GM20431 (cell line): ENCODE data around the gene PACRG.
"Not testable (repeated sequence)": the region's sequence is repeated elsewhere in the genome, so short reads cannot be mapped to it uniquely, and the experiment has no call there.

Experiments used
- in situ Hi-C: fragments of 300-500 bp; cut with MseI, MboI; formaldehyde crosslinking; loops from one replicate; pipeline ENCODE4 v1.15.0; 2020; ENCODE audit warnings: low sequenced_read_pairs; ENCODE audit not compliant: unreplicated experiment

Gene PACRG

DNA sequence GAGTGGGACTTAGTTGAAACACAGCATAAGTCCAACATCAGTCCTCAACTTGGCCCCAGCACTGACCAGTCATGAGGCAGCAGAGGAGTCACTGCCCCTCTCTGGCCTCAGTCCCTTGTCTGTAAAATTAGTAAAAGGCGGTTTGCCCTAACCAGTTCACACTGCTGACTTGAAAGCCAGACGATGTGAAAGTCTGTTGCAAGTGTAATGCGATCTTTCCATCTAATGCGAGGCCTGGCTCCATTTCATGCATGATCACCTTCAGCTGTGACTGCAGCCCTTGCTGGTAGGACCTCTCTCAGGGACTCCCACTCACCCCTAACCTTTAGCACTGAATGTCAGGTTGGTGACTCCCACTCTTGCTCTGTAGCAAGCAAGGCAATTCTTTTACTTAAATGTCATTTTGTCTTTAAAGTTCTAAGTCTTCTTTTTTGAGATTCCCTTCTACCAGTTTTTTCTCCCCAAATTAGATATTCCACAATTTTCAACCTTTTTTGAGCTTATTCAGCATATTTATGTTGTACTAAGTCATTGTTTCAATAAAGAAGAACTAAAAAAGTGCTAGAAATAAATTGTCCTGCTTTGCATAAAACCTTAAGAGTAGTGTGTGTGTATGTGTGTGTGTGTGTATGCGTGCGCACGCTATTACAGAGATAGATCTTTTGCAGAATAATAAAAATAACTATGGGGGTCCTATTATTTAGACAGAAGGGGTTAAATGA lies 245.5 kb downstream of the PACRG start:
- in situ Hi-C loops, result no loop called here

DNA sequence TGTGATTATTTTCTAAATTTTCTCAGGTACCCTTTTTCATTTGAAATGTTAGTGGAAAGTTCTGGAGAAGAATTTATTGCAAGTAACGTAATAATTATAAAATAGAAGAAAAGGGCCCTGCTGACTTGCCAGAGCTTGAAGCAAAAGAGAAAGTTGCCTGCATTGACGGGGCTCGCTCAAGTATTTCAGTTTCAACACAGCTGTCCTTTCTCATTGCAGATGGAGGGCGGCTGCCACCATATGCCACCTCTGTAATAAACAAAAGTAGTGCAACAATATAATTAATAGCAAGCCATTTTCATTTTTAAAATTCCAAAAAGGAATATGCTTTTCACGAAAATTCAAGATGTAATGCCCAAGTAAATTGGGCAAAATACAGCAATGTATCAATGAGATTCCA lies 246.2 kb downstream of the PACRG start:
- in situ Hi-C loops, result no loop called here

DNA sequence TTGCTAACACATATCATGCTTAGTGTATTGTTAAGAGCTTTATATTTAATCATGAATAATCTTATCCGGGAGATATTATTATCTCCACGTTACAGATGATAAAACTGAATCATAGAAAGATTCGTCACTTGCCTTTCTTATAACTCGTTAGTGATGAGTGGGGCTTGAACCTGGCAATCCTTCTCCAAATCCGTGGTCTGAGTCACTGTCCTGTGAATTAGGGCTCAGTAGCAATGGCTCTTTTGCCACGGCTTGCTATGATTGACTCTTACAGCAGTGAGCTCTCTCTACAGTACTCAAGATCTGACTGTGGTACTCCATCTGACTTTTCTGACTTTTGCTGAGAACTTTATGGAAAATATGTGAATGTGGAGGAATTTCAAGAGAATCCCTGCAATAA lies 246.9 kb downstream of the PACRG start:
- in situ Hi-C loops, result no loop called here

DNA sequence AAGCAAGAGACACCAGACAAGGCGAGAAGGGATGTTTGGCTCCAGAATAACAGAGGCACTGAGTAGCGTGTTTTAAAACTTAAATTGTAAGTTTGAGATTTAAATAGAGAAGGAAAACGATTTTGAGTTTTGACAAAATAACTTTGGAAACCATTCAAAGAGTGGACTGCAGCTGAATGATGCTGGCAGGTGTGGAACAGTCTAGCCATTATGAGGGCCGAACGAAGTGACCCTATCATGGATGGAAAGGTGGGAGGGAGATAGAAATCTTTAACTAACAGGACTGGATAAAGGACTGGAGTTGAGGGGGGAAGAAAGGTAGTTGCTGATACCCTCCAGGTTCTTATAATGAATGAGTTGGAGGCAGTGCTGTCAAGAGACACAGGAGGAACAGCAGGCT lies 248.4 kb downstream of the PACRG start:
- in situ Hi-C loops, result no loop called here

DNA sequence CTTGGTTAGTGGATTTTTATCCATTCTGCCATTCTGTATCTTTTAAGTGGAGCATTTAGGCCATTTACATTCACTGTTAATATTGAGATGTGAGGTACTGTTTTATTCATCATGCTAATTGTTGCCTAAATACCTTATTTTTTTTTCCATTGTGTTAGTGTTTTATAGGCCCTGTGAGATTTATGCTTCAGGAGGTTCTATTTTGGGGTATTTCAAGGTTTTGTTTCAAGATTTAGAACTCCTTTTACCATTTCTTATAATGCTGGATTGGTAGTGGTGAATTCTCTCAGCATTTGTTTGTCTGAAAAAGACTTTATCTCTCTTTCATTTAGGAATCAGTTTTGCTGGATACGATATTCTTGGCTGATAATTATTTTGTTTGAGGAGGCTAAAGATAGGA lies 255.5 kb downstream of the PACRG start:
- in situ Hi-C loops, result not testable (repeated sequence)

DNA sequence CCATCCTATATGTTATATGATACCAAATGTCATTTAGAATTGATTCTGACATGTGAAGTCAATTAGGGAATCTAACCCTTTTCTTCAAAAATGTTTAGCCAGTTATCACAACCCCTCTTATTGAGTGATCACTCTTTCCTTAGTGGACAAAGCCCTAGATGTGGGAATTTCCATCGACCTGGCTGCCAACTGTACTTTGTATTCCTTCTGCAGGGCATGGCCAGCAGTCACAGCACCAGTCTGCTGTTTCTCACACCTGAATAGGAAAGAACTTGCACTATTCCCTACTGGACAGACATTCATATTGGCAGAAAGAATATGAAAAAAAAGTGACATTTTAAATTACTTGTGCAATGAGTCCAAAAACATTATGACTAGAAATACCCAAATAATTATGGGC lies 271.0 kb downstream of the PACRG start:
- in situ Hi-C loops, result no loop called here

DNA sequence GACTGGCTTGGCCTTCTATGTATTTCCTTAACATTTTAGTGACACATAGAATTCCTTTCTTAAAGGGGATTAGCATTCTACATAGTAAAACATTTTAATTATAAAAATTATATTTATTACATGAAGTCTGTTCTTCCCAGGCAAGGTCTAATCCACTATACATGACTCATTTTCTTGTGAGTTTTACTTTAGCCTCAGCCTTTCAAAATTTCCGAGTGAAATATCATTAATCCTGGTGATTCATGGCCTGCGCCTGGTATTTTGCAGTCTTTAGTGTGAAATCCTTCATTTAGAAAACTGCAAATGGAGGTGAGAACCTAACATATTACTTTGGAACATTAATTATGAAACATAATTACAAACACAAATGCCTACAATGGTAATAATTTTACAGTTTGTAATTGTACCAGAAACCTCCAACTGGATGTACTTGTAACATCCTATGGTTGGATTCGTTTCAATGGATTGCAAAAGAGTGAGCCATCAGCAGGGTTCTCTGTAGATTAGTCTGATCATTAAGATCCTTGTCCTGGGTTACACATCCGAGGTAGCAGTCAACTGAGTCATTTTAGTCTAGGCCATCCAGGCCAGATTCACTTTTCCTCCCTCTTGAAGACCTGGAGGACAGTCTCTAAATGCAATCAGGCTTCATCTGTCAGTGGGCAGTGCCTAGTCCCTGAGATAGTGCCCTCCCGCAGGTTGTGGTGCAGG lies 272.0 kb downstream of the PACRG start:
- in situ Hi-C loops, result no loop called here

DNA sequence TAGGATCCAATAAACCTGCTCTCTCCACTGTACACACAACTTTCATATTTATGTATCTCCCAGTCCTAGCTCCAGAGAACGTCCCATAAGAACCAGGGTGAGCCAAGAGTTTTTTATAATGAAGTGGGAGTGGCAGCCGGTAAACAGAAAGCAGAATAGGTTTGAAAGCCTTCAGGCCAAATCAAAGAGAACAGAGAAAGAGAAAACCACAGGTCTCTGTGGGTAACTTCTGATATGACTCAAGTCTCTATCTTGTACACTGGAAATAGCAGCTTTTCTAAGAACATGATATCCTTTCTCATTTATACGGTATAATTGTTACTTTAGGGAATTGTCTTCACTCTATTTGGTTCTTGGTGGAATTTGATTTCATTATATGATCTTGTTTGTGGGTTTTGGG lies 273.6 kb downstream of the PACRG start:
- in situ Hi-C loops, result no loop called here

DNA sequence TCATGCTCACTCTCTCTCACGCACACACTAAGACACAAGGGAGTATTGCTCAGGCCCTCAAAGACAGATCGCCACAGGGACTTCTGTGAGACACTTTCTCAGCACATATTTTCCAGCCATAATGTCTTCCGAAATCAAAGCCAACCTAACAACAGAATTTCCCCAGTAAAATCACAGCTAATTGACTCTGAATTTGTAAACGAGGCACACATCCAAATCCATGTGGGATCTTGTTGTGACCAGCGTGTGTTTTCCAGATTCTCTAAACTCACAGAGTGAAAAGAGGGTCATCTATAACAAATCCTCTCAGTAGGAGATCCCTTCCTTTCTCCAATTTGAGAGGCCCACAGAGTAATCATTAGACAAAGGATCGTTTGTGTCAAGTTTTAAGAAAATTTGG lies 280.4 kb downstream of the PACRG start:
- in situ Hi-C loops, result no loop called here

DNA sequence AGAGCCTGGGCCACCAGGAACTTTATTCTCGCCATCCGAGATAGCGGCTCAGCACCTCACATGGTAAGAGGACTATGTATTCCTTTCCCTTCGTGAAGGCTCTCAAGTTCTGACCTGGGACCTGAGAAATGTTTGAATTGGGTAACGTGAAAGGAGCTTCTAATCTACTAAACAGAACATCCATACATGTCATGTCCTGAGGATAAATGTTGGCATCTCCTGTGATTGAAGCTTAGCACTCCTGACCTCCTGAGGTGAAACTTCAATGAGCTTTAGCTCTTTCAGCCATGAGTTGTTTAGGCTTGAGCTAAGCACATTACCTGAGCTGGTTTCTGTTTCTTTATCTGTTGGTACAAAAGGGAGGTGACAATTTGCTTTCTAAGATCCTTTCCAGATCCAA lies 280.9 kb downstream of the PACRG start:
- in situ Hi-C loops, result no loop called here

DNA sequence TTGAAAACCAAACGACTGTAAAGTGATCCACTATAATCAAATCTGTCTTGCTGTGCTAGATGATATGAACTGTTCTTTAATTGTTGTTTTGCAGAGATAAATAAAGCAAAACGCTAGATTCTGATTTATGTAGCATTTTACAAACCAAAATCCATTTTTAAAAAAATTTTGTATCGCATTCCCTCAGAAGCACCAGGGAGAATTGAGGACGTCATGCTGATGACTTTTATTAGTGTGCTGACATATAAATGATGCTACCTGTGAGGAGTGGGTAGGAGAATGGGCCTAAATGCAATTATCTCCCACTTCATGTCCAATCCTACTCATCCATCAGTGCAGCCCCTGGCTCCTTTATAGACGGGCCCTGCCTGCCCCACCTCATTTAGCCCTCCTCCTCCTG lies 282.4 kb downstream of the PACRG start:
- in situ Hi-C loops, result no loop called here

DNA sequence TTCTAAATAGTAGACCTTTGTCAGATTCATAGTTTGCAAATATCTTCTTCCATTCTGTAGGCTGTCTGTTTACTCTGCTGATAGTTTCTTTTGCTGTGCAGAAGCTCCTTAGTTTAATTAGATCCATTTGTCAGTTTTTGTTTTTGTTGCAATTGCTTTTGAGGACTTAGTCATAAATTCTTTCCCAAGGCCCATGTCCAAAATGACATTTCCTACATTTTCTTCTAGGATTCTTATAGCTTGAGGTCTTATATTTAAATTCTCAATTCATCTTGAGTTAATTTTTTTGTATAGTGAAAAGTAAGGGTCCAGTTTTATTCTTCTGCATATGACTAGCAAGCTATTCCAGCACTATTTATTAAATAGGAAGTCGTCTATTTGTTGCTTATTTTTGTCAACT lies 287.0 kb downstream of the PACRG start:
- in situ Hi-C loops, result no loop called here

DNA sequence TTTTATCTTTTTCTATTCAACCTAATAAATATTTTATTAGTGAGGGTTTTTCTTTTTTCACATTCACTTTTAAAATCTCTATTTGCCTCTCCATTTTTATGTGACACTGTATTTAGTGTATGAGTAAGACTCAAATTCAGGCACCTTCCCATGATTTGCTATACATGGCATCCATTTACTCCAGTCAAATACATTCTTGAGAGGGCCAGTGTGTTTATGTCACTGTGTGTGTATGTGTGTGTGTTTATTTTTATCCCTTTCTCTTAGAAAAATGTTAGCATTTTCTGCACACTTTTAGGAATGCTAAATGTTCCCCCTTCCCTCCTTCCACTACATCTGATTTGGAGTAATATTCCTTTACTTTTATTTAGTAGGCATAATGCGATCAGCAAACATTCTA lies 290.0 kb downstream of the PACRG start:
- in situ Hi-C loops, result no loop called here

DNA sequence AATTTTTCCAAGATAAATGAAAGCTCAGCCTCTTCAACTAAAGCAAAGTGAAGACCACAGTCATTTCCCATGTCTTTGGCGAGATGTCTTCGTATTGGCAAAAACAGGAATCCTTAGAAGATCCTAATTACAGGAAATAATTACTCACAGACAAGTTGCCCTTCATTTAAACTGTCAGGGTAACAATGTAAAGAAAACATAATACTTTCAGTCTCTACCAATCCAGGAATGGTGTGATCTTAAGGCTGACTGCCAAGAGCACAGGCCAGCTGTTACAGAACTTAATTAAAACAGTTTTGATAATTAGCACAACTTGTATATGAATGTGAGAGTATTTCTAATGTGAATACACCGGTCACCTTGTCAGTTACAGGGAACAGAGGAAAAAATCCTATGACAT lies 292.2 kb downstream of the PACRG start:
- in situ Hi-C loops, result no loop called here

DNA sequence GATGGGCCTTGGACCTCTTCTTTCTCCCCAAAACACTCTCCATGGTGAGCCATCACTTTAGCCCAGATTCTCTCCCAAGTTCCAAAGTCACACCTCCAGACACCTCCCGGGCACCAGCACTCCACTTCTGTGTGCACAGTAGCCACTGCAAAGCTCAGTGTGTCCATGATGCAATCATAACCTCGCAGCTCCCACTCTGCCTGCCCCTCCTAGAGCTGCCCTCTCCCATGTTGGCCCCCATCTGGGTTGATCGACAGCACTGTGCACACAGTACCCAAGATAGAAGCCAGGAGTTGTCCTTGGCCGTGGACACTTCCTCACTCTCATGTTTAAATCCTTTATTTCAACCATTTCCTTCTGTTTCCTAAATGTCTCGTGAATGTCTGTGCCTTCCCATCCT lies 293.3 kb downstream of the PACRG start:
- in situ Hi-C loops, result no loop called here

DNA sequence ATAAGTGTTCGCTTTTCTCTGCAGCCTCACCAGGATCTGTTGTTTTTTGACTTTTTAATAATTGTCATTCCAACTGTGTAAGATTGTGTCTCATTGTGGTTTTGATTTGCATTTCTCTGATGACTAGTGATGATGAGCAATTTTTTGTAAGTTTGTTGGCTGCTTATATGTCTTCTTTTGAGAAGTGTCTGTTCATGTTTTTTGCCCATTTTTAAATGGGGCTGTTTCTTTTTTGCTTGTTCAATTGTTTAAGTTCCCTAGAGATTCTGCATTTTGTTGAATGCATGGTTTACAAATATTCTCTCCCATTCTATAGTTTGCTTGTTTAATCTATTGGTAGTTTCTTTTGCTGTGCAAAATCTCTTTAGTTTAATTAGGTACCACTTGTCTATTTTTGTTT lies 295.9 kb downstream of the PACRG start:
- in situ Hi-C loops, result no loop called here

DNA sequence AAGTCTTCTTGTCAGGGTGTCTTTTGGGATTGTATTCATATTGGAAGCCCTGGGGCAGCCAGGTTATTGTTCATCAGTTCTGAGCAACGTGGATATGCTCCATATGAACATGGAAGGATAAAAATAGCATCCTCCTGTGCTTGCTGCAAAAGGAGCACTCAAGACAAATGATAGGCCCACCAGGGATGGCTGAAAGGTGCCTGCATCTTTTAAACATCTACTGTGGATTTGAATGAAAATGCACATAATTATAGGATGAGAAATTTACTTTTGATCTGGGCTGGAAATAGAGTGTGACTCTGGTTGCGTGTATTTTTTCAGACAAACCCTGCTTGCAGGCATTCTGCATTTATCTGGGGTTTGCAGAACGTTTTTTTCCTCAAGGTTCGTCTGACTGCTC lies 299.1 kb downstream of the PACRG start:
- in situ Hi-C loops, result no loop called here

DNA sequence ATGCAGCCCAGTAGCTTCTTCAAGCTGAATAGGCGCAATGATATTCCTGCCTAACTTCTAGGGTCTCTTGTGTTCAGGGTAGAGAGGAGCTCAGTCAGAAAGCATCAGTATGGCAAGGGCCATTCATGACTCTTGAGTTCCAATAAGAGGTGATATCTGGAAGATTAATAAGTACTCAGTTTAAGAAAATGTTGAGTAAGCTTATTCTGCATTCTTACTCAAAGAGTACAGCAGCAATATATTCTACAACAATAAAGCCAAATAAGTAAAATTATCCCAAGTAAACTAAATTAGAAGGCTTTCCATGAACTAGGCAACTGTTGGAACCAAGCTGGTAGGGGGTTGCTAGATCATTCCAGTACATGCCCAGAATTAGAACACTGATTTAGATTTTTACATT lies 303.2 kb downstream of the PACRG start:
- in situ Hi-C loops, result no loop called here

DNA sequence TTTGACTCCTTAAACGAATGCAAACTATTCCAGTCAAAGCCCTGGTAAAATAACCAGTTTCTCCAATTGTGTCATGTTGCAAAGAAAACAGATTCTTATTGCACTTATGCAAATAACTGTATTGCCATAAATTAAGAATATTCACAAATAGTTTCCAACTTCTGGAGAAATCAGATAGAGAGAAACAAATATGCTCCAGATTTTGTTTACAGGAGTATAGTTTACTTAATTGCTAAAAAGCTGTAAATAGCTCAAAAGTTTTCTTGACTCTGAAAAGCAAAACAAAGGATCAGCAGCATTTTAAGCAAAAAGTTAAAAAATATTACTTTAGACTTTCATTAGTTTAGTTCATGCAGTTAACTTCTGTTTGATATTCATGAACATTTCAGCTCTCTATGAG lies 304.2 kb downstream of the PACRG start:
- in situ Hi-C loops, result no loop called here

DNA sequence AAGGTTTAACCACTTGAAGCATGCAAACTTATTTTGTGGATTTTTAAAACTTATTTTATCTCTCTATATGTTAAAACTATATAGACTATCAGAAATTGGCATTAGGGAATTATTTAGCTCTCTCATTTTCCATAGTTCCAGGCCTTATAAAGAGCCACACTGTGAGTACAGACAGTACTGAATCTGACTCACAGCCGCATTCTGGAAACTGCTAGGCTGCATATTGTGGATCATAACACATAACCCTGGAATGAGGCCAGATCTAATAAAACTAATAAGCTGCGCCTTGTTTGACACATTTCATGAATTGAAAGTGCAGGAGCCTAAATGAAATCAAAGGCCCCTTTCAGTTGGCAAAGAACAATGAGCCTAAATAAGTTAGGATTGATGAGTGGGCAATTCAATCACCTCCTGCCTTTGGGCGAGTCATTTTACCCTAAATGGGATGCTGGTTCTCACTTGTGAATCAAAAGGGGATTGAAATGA lies 308.4 kb downstream of the PACRG start:
- in situ Hi-C loops, result no loop called here

DNA sequence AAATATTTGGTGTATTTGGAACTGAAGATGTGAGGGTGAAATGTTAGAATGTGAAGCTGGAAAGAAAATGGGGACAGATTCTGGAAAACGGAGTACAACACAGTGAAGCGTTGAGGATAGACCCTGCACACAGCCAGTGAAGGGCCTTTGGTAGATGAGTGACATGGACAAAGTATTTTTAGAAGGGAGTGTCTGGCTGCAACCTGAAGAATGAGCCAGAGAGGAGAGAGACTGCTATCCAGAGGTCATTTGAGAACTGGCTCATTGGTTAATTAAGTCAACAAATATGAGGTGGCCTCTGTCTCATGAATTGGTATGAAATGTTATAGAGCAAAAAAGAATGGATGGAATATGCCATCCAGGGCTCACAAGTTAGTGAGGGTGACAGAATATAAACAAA lies 310.5 kb downstream of the PACRG start:
- in situ Hi-C loops, result no loop called here

DNA sequence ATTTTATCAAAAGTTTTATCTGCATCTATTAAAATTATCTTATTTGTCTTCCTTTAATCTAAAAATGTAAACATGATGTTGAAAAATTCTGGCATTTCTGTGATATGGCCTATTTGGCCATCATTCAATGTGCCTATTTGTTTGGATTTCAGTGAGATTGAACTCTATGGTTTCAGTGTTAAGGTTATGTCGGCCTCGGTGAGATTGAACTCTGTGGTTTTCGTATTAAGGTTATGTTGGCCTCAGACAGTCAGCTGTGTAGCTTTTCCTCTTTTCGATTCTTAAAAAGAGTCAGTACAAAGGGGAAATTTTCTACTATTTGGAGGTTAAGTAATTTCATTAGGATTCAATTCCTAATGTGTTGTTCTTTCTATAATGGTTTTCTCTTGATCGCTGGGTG lies 320.6 kb downstream of the PACRG start:
- in situ Hi-C loops, result no loop called here
